Peyer's patch (tissue), 4 donors: ENCODE data around the gene TMEM259.

ENCODE experiments used
- POLR2A ChIP-seq, 2 donors: fragments of 450-650 bp; IDR thresholded peaks; one replicate each; pipeline ENCODE4 v1.5.1; 2017; ENCODE audit warnings: antibody characterized with exemption in 2 of 2, mild to moderate bottlenecking in 2 of 2, moderate library complexity in 2 of 2
- TF ChIP-seq, protein P1 (sequence below), 6 experiments: fragments of 450-650 bp in 4 of 6; fragments of 200-600 bp in 2 of 6; sonication (generic) in 1 of 6; IDR thresholded peaks; one replicate each; pipeline ENCODE4 v1.5.1; 2017 to 2019; ENCODE audit warnings: antibody characterized with exemption in 6 of 6, mild to moderate bottlenecking in 3 of 6, moderate library complexity in 1 of 6

DNA sequence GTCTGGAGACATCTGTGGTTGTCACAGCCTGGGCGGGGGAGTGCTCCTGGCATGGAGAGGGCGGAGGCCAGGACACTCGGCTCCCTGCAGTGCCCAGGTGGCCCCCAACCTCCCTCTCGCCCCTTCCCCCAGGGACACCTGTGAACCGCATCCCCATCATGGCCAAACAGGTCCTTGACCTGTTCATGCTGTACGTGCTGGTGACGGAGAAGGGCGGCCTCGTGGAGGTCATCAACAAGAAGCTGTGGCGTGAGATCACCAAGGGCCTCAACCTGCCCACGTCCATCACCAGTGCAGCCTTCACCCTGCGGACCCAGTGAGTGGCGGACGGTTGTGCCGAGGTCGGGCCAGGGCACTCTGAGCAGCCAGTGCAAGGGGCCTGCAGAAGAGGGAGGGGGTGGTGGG lies 56.8 kb downstream of the TMEM259 start:
- TF ChIP-seq, protein P1, sequence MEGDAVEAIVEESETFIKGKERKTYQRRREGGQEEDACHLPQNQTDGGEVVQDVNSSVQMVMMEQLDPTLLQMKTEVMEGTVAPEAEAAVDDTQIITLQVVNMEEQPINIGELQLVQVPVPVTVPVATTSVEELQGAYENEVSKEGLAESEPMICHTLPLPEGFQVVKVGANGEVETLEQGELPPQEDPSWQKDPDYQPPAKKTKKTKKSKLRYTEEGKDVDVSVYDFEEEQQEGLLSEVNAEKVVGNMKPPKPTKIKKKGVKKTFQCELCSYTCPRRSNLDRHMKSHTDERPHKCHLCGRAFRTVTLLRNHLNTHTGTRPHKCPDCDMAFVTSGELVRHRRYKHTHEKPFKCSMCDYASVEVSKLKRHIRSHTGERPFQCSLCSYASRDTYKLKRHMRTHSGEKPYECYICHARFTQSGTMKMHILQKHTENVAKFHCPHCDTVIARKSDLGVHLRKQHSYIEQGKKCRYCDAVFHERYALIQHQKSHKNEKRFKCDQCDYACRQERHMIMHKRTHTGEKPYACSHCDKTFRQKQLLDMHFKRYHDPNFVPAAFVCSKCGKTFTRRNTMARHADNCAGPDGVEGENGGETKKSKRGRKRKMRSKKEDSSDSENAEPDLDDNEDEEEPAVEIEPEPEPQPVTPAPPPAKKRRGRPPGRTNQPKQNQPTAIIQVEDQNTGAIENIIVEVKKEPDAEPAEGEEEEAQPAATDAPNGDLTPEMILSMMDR (IDR thresholded peaks at IDR 0.05) = no peak
- no peak for TF ChIP-seq POLR2A (IDR thresholded peaks at IDR 0.05)
